ENCODE results near the gene FAM53A. TPM values are rescaled to one million over a fixed set of nuclear protein-coding genes. Genes with fewer than 3 reads are reported as not detected.

Gene FAM53A
- total and polyA plus RNA-seq, 10 of the 15 experiments (the other 5 are each of a cell fraction or from before 2014, with no cell fraction given) = 0.02 to 0.87 (median 0.38) TPM; not detected in 2

DNA sequence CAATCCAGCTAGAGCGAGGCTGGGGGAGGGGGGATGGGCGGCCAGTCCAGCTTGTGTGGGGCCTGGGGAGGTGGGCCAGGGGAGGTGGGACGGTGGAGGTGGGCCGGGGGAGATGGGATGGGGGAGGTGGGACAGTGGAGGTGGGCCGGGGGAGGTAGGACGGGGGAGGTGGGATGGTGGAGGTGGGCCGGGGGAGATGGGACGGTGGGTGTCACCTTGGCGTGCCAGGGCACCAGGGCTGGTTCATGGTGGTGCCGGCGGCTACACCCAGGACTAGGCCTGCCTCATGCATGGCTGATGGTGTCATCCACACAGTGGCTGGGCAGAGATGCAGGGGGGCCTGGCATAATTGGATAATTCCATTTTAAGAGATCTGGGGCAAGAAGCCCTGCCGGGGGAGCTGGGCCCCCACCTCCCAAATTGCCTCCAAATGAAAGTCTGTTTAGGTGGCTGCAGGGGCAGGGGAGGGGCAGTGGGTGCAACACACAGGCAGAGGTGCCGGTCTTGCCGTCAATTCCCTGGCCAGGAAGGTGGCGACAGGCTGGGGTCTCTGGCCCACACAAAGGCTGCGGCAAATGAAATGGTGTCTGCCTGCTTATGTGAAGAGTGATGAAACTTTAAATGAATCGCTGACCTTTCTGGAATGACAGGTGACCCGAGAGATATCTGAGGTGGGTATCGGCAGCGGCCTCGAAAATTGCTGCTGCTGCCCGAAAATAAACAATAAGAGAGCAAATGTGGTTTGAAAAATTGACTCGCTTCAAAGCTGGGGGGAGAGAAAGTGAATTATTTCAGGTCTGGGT is 82.1 kb downstream of the FAM53A start:
- no peak for DNase-seq (ENCODE audit: low read depth, low spot score)
- TF ChIP-seq ELK1 (IDR thresholded peaks at IDR 0.05; ENCODE audit: low read depth, low read length) = no peak
- no peak for TF ChIP-seq CHD1 (IDR thresholded peaks at IDR 0.05; ENCODE audit: low read depth, low read length)
- no peak for TF ChIP-seq SPI1 (IDR thresholded peaks at IDR 0.05; ENCODE audit: borderline replicate concordance, insufficient read depth, low read depth, low read length)
- TF ChIP-seq MYB (IDR thresholded peaks at IDR 0.05; ENCODE audit: borderline replicate concordance, low read depth, low read length) = no peak
- TF ChIP-seq IKZF2 (IDR thresholded peaks at IDR 0.05) = no peak
- TF ChIP-seq BHLHE40 (IDR thresholded peaks at IDR 0.05; ENCODE audit: borderline replicate concordance in 1 of 2, low read depth in 2 of 2, low read length in 1 of 2) = no peak
- no peak for TF ChIP-seq EP300 (IDR thresholded peaks at IDR 0.05; ENCODE audit: borderline replicate concordance in 1 of 2, control insufficient read depth in 1 of 2, low read depth in 2 of 2, low read length in 2 of 2)
- TF ChIP-seq, protein P1, sequence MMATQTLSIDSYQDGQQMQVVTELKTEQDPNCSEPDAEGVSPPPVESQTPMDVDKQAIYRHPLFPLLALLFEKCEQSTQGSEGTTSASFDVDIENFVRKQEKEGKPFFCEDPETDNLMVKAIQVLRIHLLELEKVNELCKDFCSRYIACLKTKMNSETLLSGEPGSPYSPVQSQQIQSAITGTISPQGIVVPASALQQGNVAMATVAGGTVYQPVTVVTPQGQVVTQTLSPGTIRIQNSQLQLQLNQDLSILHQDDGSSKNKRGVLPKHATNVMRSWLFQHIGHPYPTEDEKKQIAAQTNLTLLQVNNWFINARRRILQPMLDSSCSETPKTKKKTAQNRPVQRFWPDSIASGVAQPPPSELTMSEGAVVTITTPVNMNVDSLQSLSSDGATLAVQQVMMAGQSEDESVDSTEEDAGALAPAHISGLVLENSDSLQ (IDR thresholded peaks at IDR 0.05) = no peak

More for the DNA sequence above, 82.1 kb downstream of the FAM53A start:
- no peaks in the 10 kb centered on the region for H3K27me3 ChIP-seq (replicated peaks in 1 of 2; ENCODE audit: control insufficient read depth in 2 of 2, insufficient read depth in 2 of 2, low read length in 1 of 2)
- 63% methylated on average over 14 of the region's 23 CpGs for WGBS (ENCODE audit: insufficient coverage, insufficient replicate concordance, low lambda C conversion rate, missing lambda C conversion rate)
- H3K9me3 ChIP-seq (replicated peaks; ENCODE audit: control insufficient read depth, insufficient read depth, low read length) = no peaks in the 10 kb centered on the region
- H4K20me1 ChIP-seq (ENCODE audit: control insufficient read depth, insufficient read depth) = no peaks in the 10 kb centered on the region
- no peak for FAIRE-seq
- intact Hi-C loops (cut with micrococcal nuclease; ENCODE audit: unreplicated experiment) (no loop called here), in situ Hi-C loops (cut with MboI) (no loop called here)
- no peak for ATAC-seq
- H3K79me2 ChIP-seq (ENCODE audit: control insufficient read depth, insufficient read depth, low read length) = no peaks in the 10 kb centered on the region
- H3K9ac ChIP-seq (ENCODE audit: control insufficient read depth, insufficient read depth, low read length) = no peak overlapping the region
- POLR2A ChIA-PET = no interaction called here
- no peak overlapping the region for H2AFZ ChIP-seq (ENCODE audit: control insufficient read depth, low read depth, low read length)
- SMC1A ChIA-PET (ENCODE audit: uncharacterized antibody, unreplicated experiment) = no interaction called here
- no peaks in the 10 kb centered on the region for H3K4me1 ChIP-seq (ENCODE audit: control insufficient read depth, insufficient read depth, low read length)
- H3K36me3 ChIP-seq (ENCODE audit: control insufficient read depth in 2 of 2, insufficient read depth in 2 of 2, low read length in 1 of 2) = no peaks in the 10 kb centered on the region
- BruUV-seq (replicated peaks) = no TSS peak
- RAD21 ChIA-PET (ENCODE audit: unreplicated experiment) = no interaction called here
- H3K4me2 ChIP-seq (ENCODE audit: control insufficient read depth, insufficient read depth) = no peak overlapping the region
- no peak overlapping the region for H3K27ac ChIP-seq (ENCODE audit: control insufficient read depth, insufficient read depth)
- H3K4me3 ChIP-seq = no peak overlapping the region
- CTCF ChIA-PET = no interaction called here

Data from GM12878 (cell line).